GM12872 (cell line): ENCODE data around the gene CD58.

Experiments used
- CTCF ChIP-seq: IDR thresholded peaks from 3 replicates; pipeline ENCODE4 v1.5.1; 2011; ENCODE audit warnings: low read depth, mild to moderate bottlenecking, low read length, moderate library complexity; ENCODE audit not compliant: insufficient read depth

Gene CD58

DNA sequence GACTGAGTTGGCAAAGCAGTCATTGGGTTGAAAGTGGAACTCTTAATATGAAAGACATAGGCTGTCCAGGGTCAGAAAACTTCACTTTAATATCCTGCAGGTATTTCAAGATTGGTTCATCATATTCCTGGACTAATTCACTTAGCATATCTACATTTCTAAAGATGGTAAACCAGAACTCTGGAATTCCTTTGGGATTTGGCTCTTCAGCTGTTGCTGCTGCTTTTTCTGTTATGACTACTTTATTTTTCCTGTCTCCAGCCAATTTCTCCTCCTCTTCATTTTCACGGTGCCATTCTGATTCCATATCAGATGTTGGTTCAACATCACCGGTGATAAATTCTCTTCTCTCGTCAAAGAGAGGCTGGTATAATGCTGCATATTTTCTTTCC is 37.4 kb downstream of the CD58 start:
- no peak for TF ChIP-seq CTCF

DNA sequence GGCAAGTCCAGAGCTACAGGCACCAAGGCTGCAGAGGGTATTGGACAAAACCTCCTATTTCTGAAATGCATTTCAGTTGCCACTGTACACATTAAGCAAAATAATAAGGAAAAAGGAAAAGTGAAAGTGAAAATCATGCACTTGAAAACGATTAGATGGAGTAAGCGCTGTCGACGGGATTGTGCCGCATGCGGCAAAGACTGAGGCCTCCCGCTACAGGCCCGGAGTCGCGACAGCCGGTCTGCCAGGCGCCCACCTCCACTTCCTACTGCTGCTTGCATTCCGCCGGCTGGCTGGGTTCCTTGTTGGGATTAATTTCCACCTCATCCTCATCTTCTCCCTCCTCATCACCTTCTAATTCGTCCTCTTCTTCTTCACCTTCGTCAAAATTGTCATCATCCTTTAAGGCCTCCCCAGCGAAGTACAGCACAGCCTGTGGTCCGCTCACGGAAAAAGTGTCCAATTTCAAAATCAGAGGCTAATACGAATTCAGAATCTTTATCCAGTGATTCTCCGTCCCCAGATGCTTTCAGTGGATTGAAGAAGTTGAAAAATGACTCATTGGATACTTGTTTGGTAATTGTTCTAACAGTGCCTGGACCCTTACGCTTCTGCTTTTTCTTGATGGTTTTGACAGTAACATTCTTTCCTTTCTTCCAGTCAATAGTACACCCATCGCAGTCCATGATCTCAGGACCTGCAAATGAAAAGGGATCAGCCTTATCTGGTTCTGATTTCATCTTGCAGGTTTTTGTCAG is 38.0 kb downstream of the CD58 start:
- no peak for TF ChIP-seq CTCF

DNA sequence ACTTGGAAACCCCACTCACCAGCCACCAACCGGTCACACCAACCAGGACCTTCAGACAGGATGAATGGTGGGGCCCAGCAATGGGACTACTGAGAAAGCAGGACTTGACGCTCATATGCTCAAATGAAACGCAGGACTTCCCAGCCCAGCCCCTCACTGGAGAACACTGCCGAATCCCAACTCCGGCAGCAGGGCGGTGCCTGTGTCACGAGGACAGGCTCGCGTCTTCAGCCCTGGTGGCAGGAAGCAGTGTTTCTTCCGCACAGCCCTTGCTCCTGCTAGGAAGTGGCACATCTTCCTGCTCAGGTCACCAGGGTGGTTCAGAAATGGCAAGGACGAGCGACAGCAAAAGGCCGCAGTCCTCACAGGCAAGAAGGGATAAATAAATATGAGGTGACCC is 38.9 kb downstream of the CD58 start:
- TF ChIP-seq CTCF = no peak

- no peak for TF ChIP-seq CTCF
Measured at GRCh38 chr1:116529681-116530080, 41.1 kb downstream of the CD58 start.

GRCh38 chr1:116529199-116529631 is 41.6 kb downstream of the CD58 start:
- TF ChIP-seq CTCF = no peak

DNA sequence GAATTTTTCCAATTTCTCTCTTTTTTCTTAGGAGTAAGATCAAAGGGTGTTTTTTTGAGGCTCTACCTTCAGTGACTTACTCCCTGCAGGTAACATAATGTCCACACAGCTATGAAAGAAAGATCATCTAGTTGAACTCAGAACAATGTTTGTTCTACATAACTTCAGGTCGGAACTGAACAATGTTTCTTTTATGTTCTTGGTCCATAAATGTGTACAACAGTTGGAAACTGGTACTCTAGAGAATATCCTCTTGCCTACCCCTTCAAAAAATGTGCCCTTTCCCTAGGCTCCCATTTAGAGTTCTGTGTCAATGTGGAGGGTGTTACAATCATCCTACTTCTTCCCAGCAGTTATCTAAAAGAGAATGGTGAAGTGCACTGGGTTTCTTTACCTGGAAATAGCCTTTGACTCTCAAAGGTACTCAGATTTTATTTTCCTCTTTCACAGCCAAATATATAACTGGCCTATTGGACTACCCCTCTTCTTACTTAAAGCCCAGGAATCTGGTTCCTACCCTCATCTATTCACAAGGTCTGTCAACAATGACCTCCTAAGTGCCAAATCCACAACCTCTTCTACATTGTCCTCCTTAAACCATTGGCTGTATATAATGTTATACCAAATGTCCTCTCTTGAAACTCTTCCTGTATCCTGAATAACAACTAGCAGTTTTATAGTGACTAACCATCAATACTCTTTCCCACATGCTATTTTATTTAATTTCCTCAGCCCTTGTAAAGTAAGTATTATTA is 42.3 kb downstream of the CD58 start:
- no peak for TF ChIP-seq CTCF

DNA sequence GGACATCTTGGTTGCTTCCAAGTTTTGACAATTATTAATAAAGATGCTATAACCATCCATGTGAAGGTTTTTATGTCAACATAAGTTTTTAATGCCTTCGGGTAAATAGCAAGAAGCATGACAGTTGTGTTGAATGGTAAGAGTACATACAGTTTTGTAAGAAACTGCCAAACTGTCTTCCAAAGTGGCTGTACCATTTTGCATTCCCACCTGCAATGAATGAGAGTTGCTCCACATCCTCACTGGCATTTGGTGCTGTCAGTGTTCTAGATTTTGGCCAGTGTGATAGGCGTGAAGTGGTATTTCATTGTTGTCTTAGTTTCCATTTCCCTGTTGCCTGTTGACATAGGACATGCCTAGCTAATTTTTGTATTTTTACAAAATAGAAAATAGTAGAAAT is 45.4 kb downstream of the CD58 start:
- TF ChIP-seq CTCF = no peak
